ENCODE measurements around the gene TTC28. TPM values are rescaled to one million over a fixed set of nuclear protein-coding genes. Genes with fewer than 3 reads are reported as not detected.

Gene TTC28
- total and polyA plus RNA-seq, 7 donors: 0.23 to 102 (median 46.1) TPM

DNA sequence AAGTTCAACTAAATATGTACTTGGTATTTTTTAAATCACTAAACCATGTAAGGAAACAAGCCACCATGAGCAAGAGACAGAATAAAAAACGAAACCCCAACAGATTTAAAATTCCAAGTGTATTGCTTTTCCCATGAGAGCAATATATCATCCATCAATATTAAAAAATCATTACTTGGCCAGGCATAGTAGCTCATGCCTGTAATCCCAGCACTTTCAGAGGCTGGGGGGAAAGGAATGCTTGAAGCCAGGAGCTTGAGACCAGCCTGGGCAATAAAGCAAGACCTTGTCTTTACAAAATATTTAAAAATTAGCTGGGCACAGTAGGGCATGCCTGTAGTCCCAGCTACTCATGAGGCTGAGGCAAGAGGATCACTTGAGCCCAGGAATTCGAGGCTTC lies 190.8 kb downstream of the TTC28 start:
- H3K9me3 ChIP-seq: no peaks in the 10 kb centered on the region
- no peaks in the 10 kb centered on the region for H3K27me3 ChIP-seq
- intact Hi-C loops (cut with DNase I): no loop called here
- no peak overlapping the region for H3K27ac ChIP-seq
- no peaks in the 10 kb centered on the region for H3K36me3 ChIP-seq
- 79 to 83% methylated on average over 2 of the region's 2 CpGs for WGBS, 2 donors
- TF ChIP-seq POLR2A (IDR thresholded peaks at IDR 0.05): no peak
- no peak for TF ChIP-seq POLR2AphosphoS5 (IDR thresholded peaks at IDR 0.05)
- TF ChIP-seq EP300 (IDR thresholded peaks at IDR 0.05): no peak
- TF ChIP-seq, protein P1, sequence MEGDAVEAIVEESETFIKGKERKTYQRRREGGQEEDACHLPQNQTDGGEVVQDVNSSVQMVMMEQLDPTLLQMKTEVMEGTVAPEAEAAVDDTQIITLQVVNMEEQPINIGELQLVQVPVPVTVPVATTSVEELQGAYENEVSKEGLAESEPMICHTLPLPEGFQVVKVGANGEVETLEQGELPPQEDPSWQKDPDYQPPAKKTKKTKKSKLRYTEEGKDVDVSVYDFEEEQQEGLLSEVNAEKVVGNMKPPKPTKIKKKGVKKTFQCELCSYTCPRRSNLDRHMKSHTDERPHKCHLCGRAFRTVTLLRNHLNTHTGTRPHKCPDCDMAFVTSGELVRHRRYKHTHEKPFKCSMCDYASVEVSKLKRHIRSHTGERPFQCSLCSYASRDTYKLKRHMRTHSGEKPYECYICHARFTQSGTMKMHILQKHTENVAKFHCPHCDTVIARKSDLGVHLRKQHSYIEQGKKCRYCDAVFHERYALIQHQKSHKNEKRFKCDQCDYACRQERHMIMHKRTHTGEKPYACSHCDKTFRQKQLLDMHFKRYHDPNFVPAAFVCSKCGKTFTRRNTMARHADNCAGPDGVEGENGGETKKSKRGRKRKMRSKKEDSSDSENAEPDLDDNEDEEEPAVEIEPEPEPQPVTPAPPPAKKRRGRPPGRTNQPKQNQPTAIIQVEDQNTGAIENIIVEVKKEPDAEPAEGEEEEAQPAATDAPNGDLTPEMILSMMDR (IDR thresholded peaks at IDR 0.05): no peak
- H3K4me1 ChIP-seq: no peaks in the 10 kb centered on the region
- H3K4me3 ChIP-seq: no peak overlapping the region
- no peak for DNase-seq

- intact Hi-C loops (cut with DNase I): no loop called here
- H3K27ac ChIP-seq: no peak overlapping the region
- peaks cover 0 to 16% (median 4%) of the 10 kb centered on the region in 4 donors for H3K4me1 ChIP-seq
- no peak overlapping the region for H3K4me3 ChIP-seq
- WGBS, 2 donors: 91 to 96% methylated on average over 1 of the region's 1 CpG
- TF ChIP-seq, protein P1 (IDR thresholded peaks at IDR 0.05): no peak
- no peak for TF ChIP-seq POLR2AphosphoS5 (IDR thresholded peaks at IDR 0.05)
- no peaks in the 10 kb centered on the region for H3K9me3 ChIP-seq
- DNase-seq: no peak
- H3K36me3 ChIP-seq: no peaks in the 10 kb centered on the region
- H3K27me3 ChIP-seq: no peaks in the 10 kb centered on the region
Observed at GRCh38 chr22:28484662-28485061, 195.0 kb downstream of the TTC28 start.

GRCh38 chr22:28481725-28482124 lies 197.9 kb downstream of the TTC28 start:
- Histone ChIP-seq H3K27ac (no peak overlapping the region), H3K9me3 (no peaks in the 10 kb centered on the region), H3K36me3 (no peaks in the 10 kb centered on the region), H3K27me3 (no peaks in the 10 kb centered on the region), H3K4me3 (no peak overlapping the region), H3K4me1 (peaks cover 0 to 16% (median 4%) of the 10 kb centered on the region in 4 donors)
- intact Hi-C loops (cut with DNase I): no loop called here
- DNase-seq: no peak
- 45 to 81% methylated on average over 2 of the region's 2 CpGs for WGBS, 2 donors
- TF ChIP-seq, protein P1 (IDR thresholded peaks at IDR 0.05): no peak
- TF ChIP-seq POLR2A (IDR thresholded peaks at IDR 0.05): no peak
- no peak for TF ChIP-seq EP300 (IDR thresholded peaks at IDR 0.05)
- no peak for TF ChIP-seq POLR2AphosphoS5 (IDR thresholded peaks at IDR 0.05)

GRCh38 chr22:28480000-28480715 lies 199.5 kb downstream of the TTC28 start:
- Histone ChIP-seq H3K4me1 (peaks cover 0 to 16% (median 4%) of the 10 kb centered on the region in 4 donors), H3K27ac (no peak overlapping the region), H3K36me3 (no peaks in the 10 kb centered on the region), H3K27me3 (no peaks in the 10 kb centered on the region), H3K9me3 (no peaks in the 10 kb centered on the region), H3K4me3 (no peak overlapping the region)
- WGBS, 2 donors: 83 to 85% methylated on average over 3 of the region's 3 CpGs
- intact Hi-C loops (cut with DNase I): no loop called here
- TF ChIP-seq, protein P1 (IDR thresholded peaks at IDR 0.05): no peak
- TF ChIP-seq POLR2AphosphoS5 (IDR thresholded peaks at IDR 0.05) (no peak), POLR2A (IDR thresholded peaks at IDR 0.05) (no peak), EP300 (IDR thresholded peaks at IDR 0.05) (no peak)
- DNase-seq: no peak

GRCh38 chr22:28478564-28478963 lies 201.1 kb downstream of the TTC28 start:
- no peak overlapping the region for H3K27ac ChIP-seq
- H3K36me3 ChIP-seq: no peaks in the 10 kb centered on the region
- no peaks in the 10 kb centered on the region for H3K27me3 ChIP-seq
- no peaks in the 10 kb centered on the region for H3K9me3 ChIP-seq
- no peak for DNase-seq
- intact Hi-C loops (cut with DNase I): no loop called here
- no peak overlapping the region for H3K4me3 ChIP-seq
- TF ChIP-seq POLR2AphosphoS5 (IDR thresholded peaks at IDR 0.05) (no peak), EP300 (IDR thresholded peaks at IDR 0.05) (no peak), POLR2A (IDR thresholded peaks at IDR 0.05) (no peak)
- TF ChIP-seq, protein P1 (IDR thresholded peaks at IDR 0.05): no peak
- peaks cover 0 to 16% (median 4%) of the 10 kb centered on the region in 4 donors for H3K4me1 ChIP-seq

Measured in sigmoid colon (tissue), 7 donors.